COR-L47 (cell line): ENCODE measurements around the gene TSPAN15.
A peak's percentile ranks its signal among the peaks of the same experiment; 100 is the strongest.
"Not testable (repeated sequence)": the region's sequence is repeated elsewhere in the genome, so short reads cannot be mapped to it uniquely, and the experiment has no call there.

Experiments used
- DNase-seq: peaks from one replicate; lab custom pipeline; 2025; lab: John Stamatoyannopoulos, UW

Gene TSPAN15

DNA sequence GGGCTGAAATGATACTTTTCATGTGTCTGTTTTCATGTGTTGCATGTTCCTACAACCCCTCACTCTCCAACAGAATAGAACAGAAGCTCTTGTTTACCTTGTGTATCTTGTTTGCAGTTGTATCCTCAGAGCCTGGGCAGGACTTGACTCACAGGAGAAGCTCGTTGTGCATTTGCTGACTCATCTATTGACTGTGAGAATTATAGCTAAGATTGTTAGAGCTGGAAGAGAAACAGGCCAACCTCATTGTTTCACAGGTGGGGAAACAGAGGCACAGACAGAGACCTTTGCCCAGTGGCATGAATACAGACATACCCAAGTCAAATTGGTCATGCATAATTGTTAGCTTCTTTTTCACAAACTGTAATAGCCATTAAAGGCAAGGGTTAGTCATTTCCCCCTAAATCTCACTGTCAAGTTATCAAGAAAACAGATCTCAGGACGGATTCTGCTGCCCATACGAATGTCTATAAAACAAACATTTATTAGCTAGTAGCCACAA, 4.6 kb upstream of the TSPAN15 start:
- no peak for DNase-seq

DNA sequence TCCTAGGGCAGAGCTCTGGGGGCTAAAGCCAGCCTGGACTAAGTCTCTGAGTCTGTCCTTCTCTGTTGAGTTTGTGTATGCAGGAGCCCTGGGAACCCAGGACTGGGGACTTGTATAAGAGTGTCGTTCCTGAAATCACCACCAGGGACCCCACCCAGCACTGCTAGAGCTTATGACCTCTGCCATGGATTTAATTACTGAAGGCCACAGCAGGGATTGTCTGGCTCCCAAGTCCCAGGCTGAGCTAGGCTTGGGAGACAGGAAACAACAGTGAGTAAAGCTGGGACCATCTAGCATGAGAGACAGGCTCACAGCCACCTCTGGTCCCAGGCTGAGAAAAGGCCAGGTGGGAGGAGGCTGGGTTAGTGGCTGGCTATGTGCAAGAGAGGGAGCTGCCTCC, 1.4 kb upstream of the TSPAN15 start:
- peak; percentile 9 for DNase-seq

DNA sequence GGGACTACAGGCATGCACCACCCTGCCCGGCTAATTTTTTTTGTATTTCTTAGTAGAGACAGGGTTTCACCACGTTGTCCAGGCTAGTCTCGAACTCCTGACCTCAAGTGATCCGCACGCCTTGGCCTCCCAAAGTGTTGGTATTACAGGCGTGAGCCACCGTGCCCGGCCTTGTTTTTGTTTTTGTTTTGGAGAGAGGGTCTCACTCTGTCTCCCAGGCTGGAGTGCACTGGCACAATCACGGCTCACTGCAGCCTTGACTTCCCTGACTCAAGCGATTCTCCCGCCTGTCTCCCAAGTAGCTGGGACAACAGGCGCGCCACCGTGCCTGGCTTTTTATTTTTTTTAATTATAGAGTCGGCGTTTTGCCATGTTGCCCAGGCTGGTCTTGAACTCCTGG, 870 bp upstream of the TSPAN15 start:
- DNase-seq: not testable (repeated sequence)

DNA sequence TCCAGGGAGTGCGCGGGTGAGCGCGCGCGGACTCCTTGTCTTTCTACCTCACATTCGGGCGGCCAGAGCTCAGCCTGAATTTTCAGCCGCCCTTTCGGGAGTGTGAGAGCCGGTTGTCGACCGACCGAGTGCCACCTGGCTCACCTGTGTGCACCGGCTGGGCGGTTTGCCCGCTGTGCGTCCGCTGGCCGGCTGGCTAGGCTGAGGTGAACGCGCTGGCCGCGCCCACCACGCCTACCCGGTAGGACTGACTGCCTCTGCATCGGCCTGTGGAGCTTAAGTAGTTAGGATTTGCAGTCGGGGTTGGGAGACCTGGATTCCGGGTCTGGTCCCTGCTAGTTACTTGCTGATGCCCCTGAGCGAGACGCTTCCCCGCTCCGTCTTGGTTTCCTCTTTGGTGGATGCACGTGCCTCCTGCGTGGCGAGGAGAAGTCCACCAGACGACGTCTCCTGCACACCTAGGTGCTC, 553 bp downstream of the TSPAN15 start:
- no peak for DNase-seq

DNA sequence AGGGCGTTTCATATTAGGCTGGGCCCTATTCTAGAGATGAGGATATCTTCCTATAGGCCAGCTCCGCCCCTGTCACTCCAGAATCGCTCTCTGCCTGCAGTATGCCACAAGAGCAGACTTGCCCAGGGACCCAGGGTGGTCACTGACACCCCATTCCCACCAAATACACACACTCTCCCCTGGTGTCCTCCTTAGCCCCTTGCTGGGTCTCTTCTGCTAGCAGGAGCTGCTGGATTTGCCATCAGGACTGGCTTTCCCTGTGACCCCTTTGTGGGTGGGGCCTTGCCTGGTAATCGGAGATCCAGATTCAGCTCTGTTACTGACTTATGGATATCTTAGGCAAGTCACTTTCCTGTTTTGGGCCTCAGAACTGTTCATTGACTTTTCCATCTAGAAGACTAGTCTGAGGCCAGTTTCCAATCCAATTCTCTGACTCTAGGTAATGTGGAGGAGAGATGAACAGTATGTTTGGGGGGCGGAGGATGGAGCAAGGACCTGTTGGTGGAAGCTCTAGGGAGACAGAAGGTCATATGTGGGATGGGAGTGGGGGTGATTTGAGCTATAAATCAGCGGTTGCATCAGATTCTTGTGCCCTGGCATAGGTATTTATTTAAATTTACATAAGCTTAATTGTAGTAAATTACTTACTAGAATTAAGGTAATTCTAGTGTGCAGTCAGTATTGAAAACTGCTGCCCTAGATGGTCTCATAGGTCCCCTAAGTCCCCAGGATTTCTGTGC, 1.6 kb downstream of the TSPAN15 start:
- no peak for DNase-seq

DNA sequence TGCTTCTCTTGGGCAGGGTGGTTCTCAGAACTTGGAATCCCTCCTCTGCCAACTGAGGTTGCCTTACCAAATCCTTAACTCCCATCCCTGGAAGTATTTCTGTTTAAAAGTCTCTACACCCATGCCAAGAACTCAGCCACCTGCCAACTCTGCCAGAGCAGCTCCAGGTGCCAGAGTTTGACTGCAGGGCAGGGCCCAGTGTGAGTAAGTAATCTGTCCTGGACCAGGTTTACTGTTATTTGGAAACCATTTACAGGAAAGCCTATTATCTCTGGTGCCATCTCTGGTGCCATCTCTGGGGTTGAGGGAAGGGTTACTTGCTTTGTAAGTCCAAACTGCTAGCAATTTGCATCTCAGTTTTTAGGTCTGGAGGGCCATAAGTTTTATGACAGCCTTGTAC, 2.5 kb downstream of the TSPAN15 start:
- no peak for DNase-seq

DNA sequence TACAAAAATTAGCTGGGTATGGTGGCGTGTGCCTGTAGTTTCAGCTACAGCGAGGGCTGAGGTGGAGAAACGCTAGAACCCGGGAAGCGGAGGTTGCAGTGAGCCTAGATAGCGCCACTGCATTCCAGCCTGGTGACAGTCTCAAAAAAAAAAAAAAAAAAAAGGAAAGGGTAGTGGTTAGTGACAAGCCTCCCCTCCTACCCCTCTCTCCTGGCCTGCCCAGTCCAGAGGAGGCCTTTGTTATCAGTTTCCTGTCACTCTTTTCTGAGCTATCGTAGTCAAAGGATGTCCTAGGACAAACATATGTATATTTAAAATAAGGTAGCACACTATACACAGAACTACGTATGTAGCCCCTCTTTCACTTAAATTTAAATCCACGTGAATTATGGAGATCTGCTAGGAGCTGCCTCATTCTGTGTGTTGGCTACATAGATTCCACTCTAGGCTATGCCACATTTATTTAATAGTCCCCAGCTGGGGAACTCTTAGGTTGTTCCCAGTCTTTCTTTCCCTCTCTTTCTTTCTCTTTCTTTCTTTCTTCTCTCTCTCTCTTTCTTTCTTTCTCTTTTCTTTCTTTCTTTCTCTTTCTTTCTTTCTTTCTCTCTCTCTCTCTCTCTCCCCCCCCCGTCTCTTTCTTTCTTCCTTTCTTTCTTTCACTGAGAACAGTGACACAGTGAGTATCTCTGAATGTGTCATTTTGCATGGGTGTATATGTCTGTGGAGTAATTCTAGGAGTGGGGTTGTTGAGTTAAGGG, 3.9 kb downstream of the TSPAN15 start:
- no peak for DNase-seq

DNA sequence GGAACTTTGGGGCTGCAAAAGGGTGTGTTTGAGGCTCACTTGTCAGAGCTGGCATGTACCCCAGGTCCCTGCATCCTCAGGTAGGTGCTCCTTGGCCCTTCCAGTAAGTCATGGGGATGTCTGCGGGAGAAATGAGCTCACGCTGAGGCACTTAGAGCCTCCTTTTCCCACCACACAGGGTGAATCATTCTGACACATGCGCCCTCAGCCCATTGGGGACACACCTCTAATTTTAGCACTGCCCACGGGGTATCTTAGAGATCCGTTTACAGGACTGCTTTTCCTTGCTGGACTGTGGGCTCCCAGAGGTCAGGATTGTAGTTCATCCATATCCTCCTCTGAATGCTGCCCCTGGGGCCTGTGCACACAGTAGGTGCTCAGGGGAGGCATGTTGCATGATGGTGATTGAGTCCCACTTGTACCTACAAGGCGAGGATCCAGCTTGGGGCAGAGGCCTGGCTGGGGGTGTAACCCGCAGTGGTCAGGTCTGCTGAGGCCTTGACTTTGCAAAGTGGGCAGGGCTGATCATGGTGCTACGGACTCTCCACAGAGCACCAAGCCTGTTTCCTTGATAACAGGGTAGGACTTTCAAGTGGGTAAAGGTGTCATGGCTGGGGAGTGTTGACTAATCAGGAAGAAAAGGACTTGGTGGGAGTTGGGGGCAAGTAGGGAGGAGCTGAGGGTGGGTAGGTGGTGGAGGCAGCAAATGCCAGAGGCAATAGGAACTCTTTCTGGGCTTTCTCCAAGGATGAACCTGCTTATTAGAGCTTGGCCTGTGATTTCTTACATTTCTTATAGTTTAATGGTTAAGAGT, 5.8 kb downstream of the TSPAN15 start:
- DNase-seq: no peak

DNA sequence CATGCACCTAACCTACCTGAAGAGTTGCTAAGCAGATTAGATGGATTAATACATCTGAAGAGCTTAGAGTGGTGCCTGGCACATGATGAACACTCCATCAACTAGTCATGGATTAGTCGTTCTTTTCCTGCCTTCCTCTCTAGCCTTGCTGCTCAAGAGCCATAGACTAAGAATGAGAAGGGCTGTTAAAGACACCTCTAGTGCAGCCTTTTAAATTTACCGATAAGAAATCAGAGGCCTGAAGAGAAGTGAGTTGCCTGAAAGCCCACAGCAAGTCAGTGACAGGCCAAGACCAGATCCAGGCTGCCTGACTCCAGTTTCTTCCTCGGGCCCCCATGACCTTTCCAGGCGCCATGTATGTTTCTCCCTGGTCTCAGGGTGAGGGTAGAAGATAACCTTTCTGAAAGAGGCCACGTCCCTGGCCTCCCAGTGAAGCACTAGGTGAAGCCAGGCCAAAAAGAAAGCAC, 6.5 kb downstream of the TSPAN15 start:
- no peak for DNase-seq

DNA sequence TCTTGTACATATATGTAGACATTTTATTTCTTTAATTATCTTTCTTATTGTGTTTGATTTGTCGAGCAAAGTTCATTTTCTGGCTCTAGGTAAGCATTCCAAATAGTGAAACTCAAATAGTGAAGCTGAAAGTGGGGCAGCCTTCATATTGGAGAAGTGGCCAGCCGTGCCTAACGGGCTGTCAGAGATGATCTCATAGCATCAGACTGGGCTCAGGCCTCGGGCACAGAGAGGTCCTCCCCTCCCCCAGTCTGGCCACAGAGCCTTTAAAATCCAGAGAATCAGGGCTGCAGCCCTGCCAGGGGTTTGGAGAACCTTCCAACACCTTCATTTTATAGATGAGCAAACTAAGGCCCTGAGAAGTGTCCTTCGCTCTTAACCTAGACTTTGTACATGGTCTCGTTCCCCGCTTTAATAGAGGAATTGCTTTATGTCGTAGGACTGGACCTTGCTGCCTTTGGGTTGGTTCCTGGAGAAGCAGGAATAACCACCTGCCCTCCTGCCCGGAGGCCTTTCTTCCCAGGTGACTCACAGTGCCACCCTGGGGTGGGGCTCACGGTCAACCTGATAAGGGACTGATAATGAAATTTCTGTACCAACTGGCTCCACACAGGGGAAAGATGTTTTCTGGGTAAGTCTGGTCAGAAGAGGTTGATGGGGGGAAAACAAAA, 7.3 kb downstream of the TSPAN15 start:
- no peak for DNase-seq

DNA sequence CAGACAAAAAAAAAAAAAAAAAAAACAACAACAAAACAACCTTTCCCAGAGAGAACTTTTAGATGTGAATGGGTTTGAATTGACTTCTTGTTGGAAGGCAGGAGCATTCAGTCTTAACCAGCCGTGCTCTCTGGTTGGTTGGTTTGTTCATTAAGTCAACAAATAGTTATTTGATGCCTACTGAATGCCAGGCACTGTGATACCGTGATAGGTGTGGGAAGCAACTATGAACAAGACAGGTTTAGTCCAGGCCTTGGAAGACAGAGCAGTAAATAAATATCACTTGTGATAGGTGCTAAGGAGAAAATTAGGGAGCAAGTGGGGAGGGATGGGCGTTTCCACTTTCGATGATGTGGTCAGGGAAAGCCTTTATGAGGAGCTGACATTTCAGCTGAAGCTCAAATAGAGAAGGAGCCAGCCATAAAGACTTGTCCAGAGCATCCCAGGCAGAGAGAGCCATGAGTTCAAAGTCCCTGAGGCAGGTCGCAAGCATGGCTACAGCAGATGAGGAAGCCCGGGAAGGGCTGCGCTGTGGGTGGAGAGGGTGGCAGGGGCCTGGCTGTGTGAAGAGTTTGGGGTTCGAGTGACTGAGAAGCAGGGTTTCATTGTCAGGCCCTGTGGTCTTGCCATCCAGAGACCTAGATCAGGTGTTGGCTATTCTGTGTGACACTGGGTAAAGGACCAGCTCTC, 8.0 kb downstream of the TSPAN15 start:
- no peak for DNase-seq

DNA sequence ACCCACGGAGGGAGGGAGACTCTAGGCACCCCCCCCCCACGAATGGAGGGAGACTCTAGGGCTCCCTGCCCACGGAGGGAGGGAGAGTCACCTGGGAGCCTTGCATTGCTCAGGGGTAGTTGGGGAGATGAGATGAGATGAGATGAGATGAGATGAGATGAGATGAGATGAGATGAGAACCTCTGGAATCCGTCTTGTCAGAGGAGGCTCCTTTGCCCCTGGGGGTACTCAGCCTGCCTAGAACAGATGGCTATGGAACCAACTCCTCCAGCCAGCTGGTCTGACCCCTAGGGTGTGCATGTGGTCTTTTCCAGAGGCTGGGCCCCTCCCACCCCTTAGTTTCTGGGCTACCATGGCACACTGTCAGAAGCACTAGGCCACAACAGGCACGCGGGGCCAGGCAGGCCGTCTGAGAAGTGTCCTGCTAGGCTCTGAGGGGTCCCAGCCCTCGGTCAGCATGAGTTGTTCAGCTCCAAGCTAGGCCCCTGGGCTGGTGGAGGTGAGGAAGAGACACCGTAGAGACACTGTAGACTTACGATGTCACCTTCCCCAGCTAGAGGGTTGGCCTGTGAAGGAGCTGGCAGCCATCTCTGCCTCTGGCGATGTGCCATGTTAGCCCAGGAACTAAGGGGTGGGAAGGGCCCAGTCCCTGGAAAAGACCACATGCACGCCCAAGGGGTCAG, 8.8 kb downstream of the TSPAN15 start:
- DNase-seq: no peak

DNA sequence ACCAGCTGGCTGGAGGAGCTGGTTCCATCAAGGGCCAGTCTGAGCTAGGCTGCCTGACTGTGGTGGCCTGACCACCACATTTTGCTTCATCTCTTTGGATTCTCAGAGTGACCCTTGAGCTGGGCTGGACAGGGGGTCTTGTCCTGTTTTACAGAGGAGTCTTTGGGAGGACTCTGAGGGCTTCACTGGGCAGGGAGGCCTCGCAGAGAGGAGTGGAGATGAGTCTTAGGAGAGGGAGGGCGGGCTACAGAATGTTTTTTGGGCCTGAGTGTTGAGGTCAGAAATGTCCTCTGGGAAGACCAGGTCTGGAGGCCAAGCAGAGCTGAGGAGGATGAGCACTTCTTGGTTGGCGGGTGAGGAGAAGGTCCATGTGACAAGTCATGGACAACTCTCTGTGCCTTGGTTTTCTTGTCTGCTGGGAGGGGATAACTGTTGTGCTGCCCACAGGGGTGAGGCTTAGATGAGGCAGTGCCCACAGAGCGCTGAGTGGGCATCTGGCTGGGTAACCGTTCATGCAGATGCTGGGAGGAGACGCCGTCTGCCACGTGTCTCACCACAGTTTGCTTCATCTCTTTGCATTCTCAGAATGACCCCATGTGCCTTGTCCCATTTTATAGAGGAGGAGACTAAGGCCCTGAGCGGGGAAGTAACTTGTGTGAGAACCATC, 9.4 kb downstream of the TSPAN15 start:
- DNase-seq: no peak

DNA sequence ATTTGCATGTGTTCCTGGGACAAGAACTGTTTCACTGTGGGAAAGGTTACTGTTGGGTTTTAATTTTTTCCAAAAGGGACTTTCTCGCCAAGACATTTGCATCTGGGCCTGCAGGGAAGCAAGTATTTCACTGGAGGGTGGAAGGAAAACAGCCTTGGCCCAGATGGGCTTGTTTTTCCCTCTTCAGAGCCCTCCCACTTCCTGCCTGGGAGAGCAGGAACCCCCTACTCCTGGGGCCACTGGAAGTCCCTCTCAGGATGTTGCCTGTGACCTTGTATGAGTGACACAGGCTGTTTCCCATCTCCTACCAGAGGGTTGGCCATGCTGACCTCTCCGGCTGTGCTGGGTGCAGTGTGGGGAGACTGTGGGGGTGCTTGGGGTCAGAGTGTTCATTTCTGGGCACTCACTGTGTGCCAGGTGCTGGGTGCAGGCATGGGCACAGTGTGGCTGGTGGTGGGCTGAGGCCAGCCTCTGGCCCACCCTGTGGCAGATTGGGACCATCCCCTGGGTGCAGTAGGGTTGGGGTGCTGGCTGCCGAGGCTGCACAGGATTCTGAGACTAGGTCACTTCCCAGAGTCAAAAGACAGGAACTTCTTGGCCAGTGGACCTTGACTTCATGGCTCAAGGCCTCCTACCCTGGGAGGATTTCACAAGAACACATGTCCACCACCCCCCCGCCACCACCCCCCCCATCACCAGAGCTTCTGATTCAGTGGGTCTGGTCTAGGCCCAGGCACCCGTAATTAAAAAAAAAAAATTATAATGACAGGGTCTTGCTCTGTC, 10.2 kb downstream of the TSPAN15 start:
- DNase-seq: no peak

DNA sequence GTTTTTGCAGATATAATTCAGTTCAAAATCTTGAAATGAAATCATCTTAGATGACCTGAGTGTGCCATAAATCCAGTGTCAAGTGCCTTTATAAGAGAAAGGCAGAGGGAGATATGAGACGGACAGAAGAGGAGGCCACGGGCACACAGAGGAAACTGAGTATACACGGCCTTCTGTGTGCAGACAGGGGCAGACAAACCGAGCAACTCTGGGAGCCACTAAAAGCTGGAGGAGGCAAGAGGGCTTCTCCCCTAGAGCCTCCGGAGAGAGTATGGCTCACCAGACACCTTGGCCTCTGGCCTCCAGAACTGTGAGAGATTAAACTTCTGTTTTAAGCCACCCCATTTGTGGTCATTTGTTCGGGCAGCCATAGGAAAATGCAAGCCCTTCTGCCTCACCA, 12.6 kb downstream of the TSPAN15 start:
- no peak for DNase-seq

DNA sequence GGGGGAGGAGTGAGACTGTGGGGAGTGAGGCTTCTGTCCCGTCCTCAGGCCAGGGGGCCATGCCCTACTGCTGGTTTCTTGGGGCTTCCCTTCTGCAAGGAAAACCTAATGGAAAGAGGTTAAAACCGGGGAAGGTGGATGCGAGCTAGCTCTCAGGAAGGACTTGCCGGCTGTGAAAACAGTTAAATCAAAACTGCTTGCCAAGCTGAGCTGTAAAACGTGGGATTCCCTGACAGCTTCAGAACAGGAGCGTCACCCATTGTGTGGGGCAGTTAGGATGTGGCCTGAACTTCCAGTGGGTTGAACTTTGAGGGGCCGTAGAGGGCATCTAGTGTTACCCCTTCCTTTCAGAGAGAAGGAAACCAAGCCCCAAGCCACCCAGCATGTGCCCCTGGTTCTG, 13.1 kb downstream of the TSPAN15 start:
- DNase-seq: no peak

DNA sequence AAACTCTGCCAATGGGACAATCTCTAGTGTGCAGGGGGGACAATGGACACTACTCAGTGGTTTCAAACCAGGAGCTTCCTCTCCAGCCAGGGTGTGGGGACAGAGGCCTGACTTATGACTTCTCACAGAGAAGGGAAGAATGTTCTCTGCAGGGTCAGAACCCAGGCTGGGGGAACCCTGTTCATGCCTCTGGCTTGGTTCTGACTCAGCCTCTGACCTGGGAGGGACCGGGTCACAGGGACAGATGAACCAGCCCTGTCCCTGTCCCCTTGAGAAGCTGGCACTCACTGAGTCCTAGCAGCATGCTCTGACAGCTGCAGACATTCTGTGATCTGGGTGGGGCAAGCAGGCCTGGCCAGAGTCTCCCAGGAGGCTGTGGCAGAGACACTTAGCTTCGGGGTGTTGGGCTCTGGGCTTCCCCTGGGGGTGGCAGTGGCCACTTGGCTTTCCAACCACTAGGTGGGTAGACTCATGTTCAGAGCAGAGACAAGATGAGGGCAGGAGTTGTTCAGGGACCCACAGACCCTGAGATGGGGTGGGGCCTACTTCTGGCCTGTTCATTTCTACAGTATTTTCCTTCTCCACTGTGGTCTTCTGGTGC, 13.6 kb downstream of the TSPAN15 start:
- DNase-seq: no peak

DNA sequence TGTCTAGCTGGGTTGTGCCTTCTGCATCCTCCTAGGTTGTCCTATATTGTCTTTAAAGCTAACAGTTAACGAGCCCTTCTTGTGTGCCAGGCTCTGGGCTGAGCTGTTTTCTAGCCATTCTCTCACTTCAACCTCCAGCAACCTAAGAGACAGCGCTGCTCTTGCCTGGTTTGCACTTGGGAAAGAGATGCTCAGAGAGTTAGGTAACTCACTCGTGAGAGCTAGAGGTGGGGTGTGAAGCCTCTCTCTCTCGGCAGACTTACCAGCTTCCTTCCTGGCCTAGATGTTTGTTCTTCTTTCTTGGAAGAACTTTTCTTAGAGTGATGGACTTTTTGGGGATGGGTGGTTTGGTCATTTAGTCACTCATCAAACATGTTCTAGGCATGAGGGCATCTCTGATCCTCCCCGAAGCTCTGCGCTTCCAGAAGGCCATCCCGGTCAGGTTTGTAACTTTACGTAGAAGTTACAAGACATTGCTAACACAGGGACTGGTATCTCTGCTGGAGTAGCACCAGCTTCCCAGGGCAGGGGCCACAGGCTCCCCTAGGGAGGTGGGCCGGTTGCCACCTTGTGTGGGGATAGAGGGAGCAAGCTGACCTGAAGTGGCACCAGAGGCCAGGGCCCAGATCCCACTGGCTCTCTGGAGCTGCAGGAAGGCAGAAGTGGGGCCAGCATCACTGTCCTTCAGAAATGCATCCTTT, 14.3 kb downstream of the TSPAN15 start:
- DNase-seq: no peak
